NOMO-1 (cell line): ENCODE measurements around the gene KCNK17.

ENCODE experiments used
- DNase-seq, 2 experiments: peaks; one replicate each; lab custom pipeline; 2025; ENCODE audit not compliant: unreplicated experiment in 2 of 2; lab: John Stamatoyannopoulos, UW

Gene KCNK17

GRCh38 chr6:39314273-39314795, at the start of gene KCNK17:
TSS of gene KCNK17 (minus strand) at chr6:39314419. CDS start at chr6:39314320, 99 bp downstream.
- peak; percentile 31 to 35 for DNase-seq

GRCh38 chr6:39363280-39363679, 49.1 kb upstream of the KCNK17 start:
- DNase-seq, result no peak

- DNase-seq, result no peak
These were observed 48.3 kb upstream of the KCNK17 start for GRCh38 chr6:39362487-39362865.

- peak; percentile 73 to 80 for DNase-seq
These were observed 47.7 kb upstream of the KCNK17 start for GRCh38 chr6:39361657-39362486.

GRCh38 chr6:39360378-39360777, 46.2 kb upstream of the KCNK17 start:
- no peak for DNase-seq

- no peak for DNase-seq
These were observed 43.9 kb upstream of the KCNK17 start for GRCh38 chr6:39357998-39358686.

GRCh38 chr6:39353698-39354315, 39.6 kb upstream of the KCNK17 start:
- no peak for DNase-seq

GRCh38 chr6:39350723-39351505, 36.7 kb upstream of the KCNK17 start:
- DNase-seq, result no peak

GRCh38 chr6:39348740-39349139, 34.5 kb upstream of the KCNK17 start:
- no peak for DNase-seq

GRCh38 chr6:39347906-39348585, 33.8 kb upstream of the KCNK17 start:
- peak in 1 of 2 experiments; percentile 16 for DNase-seq

GRCh38 chr6:39347206-39347605, 33.0 kb upstream of the KCNK17 start:
- DNase-seq, result no peak

- no peak for DNase-seq
These were observed 30.6 kb upstream of the KCNK17 start for GRCh38 chr6:39344821-39345280.

- no peak for DNase-seq
These were observed 29.2 kb upstream of the KCNK17 start for GRCh38 chr6:39343396-39343870.

- DNase-seq, result no peak
These were observed 28.6 kb upstream of the KCNK17 start for GRCh38 chr6:39342692-39343395.

GRCh38 chr6:39341937-39342336, 27.7 kb upstream of the KCNK17 start:
- DNase-seq, result no peak

- no peak for DNase-seq
These were observed 27.1 kb upstream of the KCNK17 start for GRCh38 chr6:39341352-39341751.

GRCh38 chr6:39339868-39340550, 25.8 kb upstream of the KCNK17 start:
- DNase-seq, result no peak

- no peak for DNase-seq
These were observed 25.1 kb upstream of the KCNK17 start for GRCh38 chr6:39339096-39339867.
